H1 (cell line): ENCODE measurements around the gene RNF157. TPM values are rescaled to one million over a fixed set of nuclear protein-coding genes. Genes with fewer than 3 reads are reported as not detected.

Experiments used
- CBX8 ChIP-seq: fragments of 300-800, 300-1000 bp; sonication (generic); IDR thresholded peaks from 2 replicates; pipeline ENCODE4 v1.7.1; 2016; ENCODE audit warnings: low read depth, low read length, borderline replicate concordance
- GABPA ChIP-seq: IDR thresholded peaks from 2 replicates; pipeline ENCODE4 v1.6.1; 2011; ENCODE audit warnings: mild to moderate bottlenecking, low read length, moderate library complexity, borderline replicate concordance; ENCODE audit not compliant: insufficient read depth
- HDAC6 ChIP-seq: IDR thresholded peaks from one replicate; pipeline ENCODE4 v1.7.1; 2012; ENCODE audit warnings: low read depth, mild to moderate bottlenecking, inconsistent platforms, low read length, moderate library complexity
- JUND ChIP-seq: IDR thresholded peaks from 2 replicates; pipeline ENCODE4 v1.6.1; 2011; ENCODE audit warnings: mild to moderate bottlenecking, improper control_type of control experiment, low read length
- POLR2AphosphoS5 ChIP-seq: IDR thresholded peaks from 2 replicates; pipeline ENCODE4 v1.6.1; 2011; ENCODE audit warnings: low read depth, low read length
- SAP30 ChIP-seq: fragments of 300-600 bp; sonication (generic); IDR thresholded peaks from 2 replicates; pipeline ENCODE4 v1.7.1; 2012; ENCODE audit warnings: low read length, moderate library complexity, mild to moderate bottlenecking, inconsistent platforms; ENCODE audit not compliant: insufficient read depth, insufficient replicate concordance
- SRF ChIP-seq: IDR thresholded peaks from 2 replicates; pipeline ENCODE4 v1.6.1; 2011; ENCODE audit warnings: mild to moderate bottlenecking, low read depth, low read length, moderate library complexity
- polyA plus RNA-seq, 7 experiments: library from polyadenylated mRNA; depleted of rRNA in 3 of 7; stranded (reverse) in 5 of 7; unstranded in 2 of 7; fragments of >200 nt in 5 of 7; fragments of 200-250 nt in 2 of 7; gene quantifications; 1 replicate in 5 of 7; 2 replicates in 1 of 7; 4 replicates in 1 of 7; pipeline versions ENCODE4 v1.2.1 to v1.2.3, GENCODE V29; 2011 to 2013; ENCODE audit warnings: missing spikeins in 2 of 7, mixed read lengths in 2 of 7
- total RNA-seq: library from RNA; stranded (reverse); fragmentation: NEBNext Ultra II Directional; extraction: Animal tissue kit (Norgen Biotek cat#: 25700); gene quantifications from 2 replicates; pipeline ENCODE4 v1.2.1, GENCODE V29; 2021

The RNF157 gene
- total and polyA plus RNA-seq, 2 of the 8 experiments (the other 6 are each of a cell fraction or from before 2014, with no cell fraction given) = 13.4 to 16.7 TPM

GRCh38 chr17:76166168-76166567 lies 74.1 kb downstream of the RNF157 start (continued):
- no peak for TF ChIP-seq HDAC6
- no peak for TF ChIP-seq CBX8
- TF ChIP-seq JUND = no peak
- no peak for TF ChIP-seq POLR2AphosphoS5
- TF ChIP-seq SRF = no peak
- no peak for TF ChIP-seq GABPA
- no peak for TF ChIP-seq SAP30
